Measurements from ENCODE around the gene CASD1. TPM values are rescaled to one million over a fixed set of nuclear protein-coding genes. Genes with fewer than 3 reads are reported as not detected.

The CASD1 gene
- total RNA-seq (2022; extraction: Qiagen RNA extraction): 7.1 to 11.6 TPM (median 9.4 TPM) in 5 replicates

GRCh38 chr7:94509264-94509886, at the start of gene CASD1:
CASD1 (plus strand) TSS chr7:94509809; CDS start chr7:94510085, 276 bp downstream.

Other genes with a start within 250 kb of the CASD1 start
- gene COL1A2, start 114.9 kb upstream of the CASD1 start, total RNA-seq (2022; extraction: Qiagen RNA extraction): not detected in 5 replicates
- gene SGCE, start 146.3 kb downstream of the CASD1 start, total RNA-seq (2022; extraction: Qiagen RNA extraction): 45.9 to 53.3 TPM (median 52.9 TPM) in 5 replicates

All from A549 treated with Hydrocortisone at 1 μM for 4 hours (cell line).